WERI-Rb-1 (cell line): ENCODE data around the gene NCAM2.

ENCODE experiments used
- DNase-seq: peaks from one replicate; pipeline ENCODE4 v3.0.0-alpha.2; 2020
- H3K27ac ChIP-seq: fragments of 250-450 bp; sonication (Bioruptor Pico); 2 replicates; pipeline ENCODE4 v1.5.1; 2020; ENCODE audit warnings: mild to moderate bottlenecking, moderate library complexity
- H3K27me3 ChIP-seq: fragments of 250-450 bp; sonication (Bioruptor Pico); 2 replicates; pipeline ENCODE4 v1.5.1; 2021; ENCODE audit warnings: mild to moderate bottlenecking, low read depth, moderate library complexity; ENCODE audit not compliant: insufficient read depth, severe bottlenecking
- H3K36me3 ChIP-seq: fragments of 250-450 bp; sonication (Bioruptor Pico); 2 replicates; pipeline ENCODE4 v1.5.1; 2020; ENCODE audit warnings: mild to moderate bottlenecking, moderate library complexity
- H3K4me3 ChIP-seq: 2 replicates; pipeline ENCODE4 v1.5.1; 2011; ENCODE audit warnings: low read depth, mild to moderate bottlenecking, control low read depth, low read length
- H3K9me3 ChIP-seq: fragments of 250-450 bp; sonication (Bioruptor Pico); 2 replicates; pipeline ENCODE4 v1.5.1; 2021; ENCODE audit warnings: mild to moderate bottlenecking, moderate library complexity; ENCODE audit not compliant: severe bottlenecking
- TF ChIP-seq, protein P1 (sequence below): IDR thresholded peaks from 2 replicates; pipeline ENCODE4 v1.5.1; 2011; ENCODE audit warnings: low read depth, mild to moderate bottlenecking, control low read depth, inconsistent platforms, low read length

Gene NCAM2

DNA sequence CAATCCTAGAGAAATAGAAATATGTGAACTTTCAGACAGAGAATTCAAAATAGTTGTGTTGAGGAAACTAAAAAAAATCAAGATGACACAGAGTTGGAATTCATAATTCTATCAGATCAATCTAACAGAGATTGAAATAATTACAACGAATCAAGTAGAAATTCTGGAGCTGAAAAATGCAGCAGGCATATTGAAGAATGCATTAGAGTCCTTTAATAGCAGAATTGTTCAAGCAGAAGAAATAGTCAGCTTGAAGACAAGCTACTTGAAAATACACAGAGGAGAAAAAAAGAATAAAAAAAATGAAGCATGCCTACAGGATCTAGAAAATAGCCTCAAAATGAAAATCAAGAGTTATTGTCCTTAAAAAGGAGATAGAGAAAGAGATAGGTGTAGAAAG lies 347.1 kb downstream of the NCAM2 start:
- H3K9me3 ChIP-seq, result peaks cover 8% of the 10 kb centered on the region

DNA sequence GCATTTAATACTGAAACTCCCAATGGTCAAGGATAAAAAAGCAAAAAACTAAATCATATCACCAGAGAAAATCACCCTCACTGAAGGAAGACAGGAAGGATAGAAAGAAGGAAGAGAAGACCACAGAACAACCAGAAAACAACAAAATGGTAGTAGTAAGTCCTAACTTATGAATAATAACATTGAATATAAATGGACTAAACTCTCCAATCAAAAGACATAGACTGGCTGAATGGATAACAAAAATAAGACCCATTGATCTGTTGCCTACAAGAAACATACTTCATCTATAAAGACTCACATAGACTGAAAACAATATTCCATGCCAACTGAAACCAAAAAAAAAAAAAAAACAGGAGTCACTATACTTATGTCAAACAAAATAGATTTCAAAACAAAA lies 347.7 kb downstream of the NCAM2 start:
- no peak overlapping the region for H3K4me3 ChIP-seq
- no peak for DNase-seq
- TF ChIP-seq, protein P1, sequence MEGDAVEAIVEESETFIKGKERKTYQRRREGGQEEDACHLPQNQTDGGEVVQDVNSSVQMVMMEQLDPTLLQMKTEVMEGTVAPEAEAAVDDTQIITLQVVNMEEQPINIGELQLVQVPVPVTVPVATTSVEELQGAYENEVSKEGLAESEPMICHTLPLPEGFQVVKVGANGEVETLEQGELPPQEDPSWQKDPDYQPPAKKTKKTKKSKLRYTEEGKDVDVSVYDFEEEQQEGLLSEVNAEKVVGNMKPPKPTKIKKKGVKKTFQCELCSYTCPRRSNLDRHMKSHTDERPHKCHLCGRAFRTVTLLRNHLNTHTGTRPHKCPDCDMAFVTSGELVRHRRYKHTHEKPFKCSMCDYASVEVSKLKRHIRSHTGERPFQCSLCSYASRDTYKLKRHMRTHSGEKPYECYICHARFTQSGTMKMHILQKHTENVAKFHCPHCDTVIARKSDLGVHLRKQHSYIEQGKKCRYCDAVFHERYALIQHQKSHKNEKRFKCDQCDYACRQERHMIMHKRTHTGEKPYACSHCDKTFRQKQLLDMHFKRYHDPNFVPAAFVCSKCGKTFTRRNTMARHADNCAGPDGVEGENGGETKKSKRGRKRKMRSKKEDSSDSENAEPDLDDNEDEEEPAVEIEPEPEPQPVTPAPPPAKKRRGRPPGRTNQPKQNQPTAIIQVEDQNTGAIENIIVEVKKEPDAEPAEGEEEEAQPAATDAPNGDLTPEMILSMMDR, result no peak
- peaks cover 8% of the 10 kb centered on the region for H3K9me3 ChIP-seq
- H3K36me3 ChIP-seq, result no peaks in the 10 kb centered on the region
- no peaks in the 10 kb centered on the region for H3K27me3 ChIP-seq
- no peak overlapping the region for H3K27ac ChIP-seq

More for the DNA sequence above, 347.1 kb downstream of the NCAM2 start:
- no peaks in the 10 kb centered on the region for H3K27me3 ChIP-seq
- no peak overlapping the region for H3K4me3 ChIP-seq
- H3K36me3 ChIP-seq, result no peaks in the 10 kb centered on the region
- DNase-seq, result no peak
- H3K27ac ChIP-seq, result no peak overlapping the region
- TF ChIP-seq, protein P1, result no peak

DNA sequence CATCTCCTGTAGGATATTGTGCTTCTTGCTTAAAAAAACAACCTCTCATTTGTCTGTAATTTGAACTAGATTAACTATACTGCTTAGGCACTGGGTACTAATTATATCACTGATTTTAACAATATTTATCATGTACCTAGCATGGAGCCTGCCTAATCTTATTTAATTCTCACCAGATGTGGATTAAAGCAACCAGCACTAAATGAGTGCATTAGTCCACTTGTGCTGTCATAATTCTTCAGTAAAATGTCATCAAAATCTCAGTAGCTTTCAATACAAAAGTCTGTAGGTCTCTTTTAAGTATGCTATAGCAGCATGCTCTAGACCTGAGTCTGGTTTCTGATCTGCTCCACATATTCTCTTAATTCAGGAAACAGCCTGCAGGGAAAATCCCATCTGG lies 368.1 kb downstream of the NCAM2 start:
- no peaks in the 10 kb centered on the region for H3K27me3 ChIP-seq
- no peaks in the 10 kb centered on the region for H3K36me3 ChIP-seq
- no peak overlapping the region for H3K27ac ChIP-seq
- H3K9me3 ChIP-seq, result no peaks in the 10 kb centered on the region
- no peak for DNase-seq
- TF ChIP-seq, protein P1, result no peak
- H3K4me3 ChIP-seq, result no peak overlapping the region

DNA sequence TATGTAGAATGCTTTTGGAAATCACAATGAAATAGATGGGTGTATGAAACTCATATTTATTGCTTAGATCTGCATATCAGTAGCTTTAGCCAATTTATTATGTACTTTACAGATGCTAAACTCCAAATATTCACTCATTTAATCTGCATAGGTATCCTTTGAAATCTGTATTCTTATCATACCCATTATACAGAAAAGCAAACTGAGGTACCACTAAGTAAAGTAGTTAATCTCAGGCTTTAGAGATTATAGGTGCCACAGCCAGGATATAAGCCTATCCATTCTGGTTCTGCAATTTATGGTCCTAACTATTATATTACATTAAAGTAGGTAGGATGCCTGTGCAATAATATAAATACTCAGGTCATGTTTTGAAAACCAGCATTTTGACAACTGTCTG lies 369.4 kb downstream of the NCAM2 start:
- no peak overlapping the region for H3K4me3 ChIP-seq
- H3K27ac ChIP-seq, result no peak overlapping the region
- TF ChIP-seq, protein P1, result no peak
- no peaks in the 10 kb centered on the region for H3K36me3 ChIP-seq
- no peak for DNase-seq
- no peaks in the 10 kb centered on the region for H3K9me3 ChIP-seq
- H3K27me3 ChIP-seq, result no peaks in the 10 kb centered on the region

DNA sequence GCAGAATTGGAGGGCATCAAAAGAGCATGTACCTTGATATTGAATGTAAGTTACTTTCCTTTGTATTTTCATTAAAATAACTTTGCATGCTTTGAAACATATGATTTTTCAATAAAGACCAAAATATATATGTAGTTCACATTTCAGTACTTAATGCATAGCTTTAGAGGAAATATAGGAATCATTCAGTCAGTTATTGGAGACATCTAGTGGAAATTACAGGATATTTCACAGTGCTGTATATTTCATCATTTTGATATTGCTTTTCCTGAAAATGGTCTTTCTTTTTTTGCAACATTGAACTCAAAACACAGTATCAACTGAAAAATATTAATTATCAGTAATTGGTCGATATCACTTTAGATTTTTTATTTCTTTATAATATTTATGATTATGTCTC lies 375.8 kb downstream of the NCAM2 start:
- Histone ChIP-seq H3K27me3 (no peaks in the 10 kb centered on the region), H3K36me3 (no peaks in the 10 kb centered on the region), H3K27ac (no peak overlapping the region), H3K9me3 (no peaks in the 10 kb centered on the region), H3K4me3 (no peak overlapping the region)
- DNase-seq, result no peak
- TF ChIP-seq, protein P1, result no peak

DNA sequence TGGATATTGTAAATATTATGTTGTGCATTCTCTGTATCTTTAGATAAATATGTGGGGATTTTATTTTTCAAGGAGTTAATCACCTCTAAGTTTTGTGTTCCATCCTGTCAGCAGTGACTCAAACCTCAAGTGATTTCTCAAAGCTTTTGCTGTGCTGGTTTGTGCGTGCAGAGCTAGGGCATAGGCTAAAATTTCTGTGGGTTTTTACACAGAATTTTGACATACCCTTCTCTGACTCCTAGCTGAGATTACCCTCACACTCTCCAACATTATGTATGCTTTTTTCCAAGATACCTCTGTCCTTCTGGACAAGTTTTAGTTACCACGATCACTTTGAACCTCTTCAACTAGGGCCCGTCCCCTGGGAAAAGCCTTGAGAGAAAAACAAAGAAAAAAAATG lies 384.9 kb downstream of the NCAM2 start:
- H3K4me3 ChIP-seq, result no peak overlapping the region
- TF ChIP-seq, protein P1, result no peak
- no peaks in the 10 kb centered on the region for H3K9me3 ChIP-seq
- no peaks in the 10 kb centered on the region for H3K36me3 ChIP-seq
- H3K27me3 ChIP-seq, result no peaks in the 10 kb centered on the region
- no peak overlapping the region for H3K27ac ChIP-seq
- DNase-seq, result no peak
